Ishikawa (cell line): ENCODE measurements around the gene PLEKHG7.

Source experiments
- CREB1 ChIP-seq: IDR thresholded peaks from 2 replicates; pipeline ENCODE4 v1.6.1; 2012; ENCODE audit warnings: low read depth
- EGR1 ChIP-seq: IDR thresholded peaks from 2 replicates; pipeline ENCODE4 v1.6.1; 2012
- EP300 ChIP-seq: IDR thresholded peaks from 2 replicates; pipeline ENCODE4 v1.6.1; 2012; ENCODE audit warnings: borderline replicate concordance
- MAX ChIP-seq: IDR thresholded peaks from 2 replicates; pipeline ENCODE4 v1.6.1; 2012
- NFIC ChIP-seq: IDR thresholded peaks from 2 replicates; pipeline ENCODE4 v1.6.1; 2012
- RAD21 ChIP-seq: IDR thresholded peaks from 2 replicates; pipeline ENCODE4 v1.6.1; 2012; ENCODE audit warnings: low read depth
- REST ChIP-seq: IDR thresholded peaks from 2 replicates; pipeline ENCODE4 v1.6.1; 2012; ENCODE audit warnings: low read depth, mild to moderate bottlenecking
- TAF1 ChIP-seq: IDR thresholded peaks from 2 replicates; pipeline ENCODE4 v1.6.1; 2012; ENCODE audit warnings: low read depth, mild to moderate bottlenecking
- TEAD4 ChIP-seq: IDR thresholded peaks from 2 replicates; pipeline ENCODE4 v1.6.1; 2012
- USF1 ChIP-seq: IDR thresholded peaks from 2 replicates; pipeline ENCODE4 v1.6.1; 2012
- ZBTB7A ChIP-seq: IDR thresholded peaks from 2 replicates; pipeline ENCODE4 v1.6.1; 2012; ENCODE audit warnings: low read depth

PLEKHG7 gene

GRCh38 chr12:92821142-92821541, 118.4 kb downstream of the PLEKHG7 start:
- TF ChIP-seq EP300 (no peak), ZBTB7A (no peak), NFIC (no peak), USF1 (no peak), TEAD4 (no peak), RAD21 (no peak), EGR1 (no peak), MAX (no peak), CREB1 (no peak), REST (no peak), TAF1 (no peak)
